ENCODE data around the gene TMEM132D.

DNA sequence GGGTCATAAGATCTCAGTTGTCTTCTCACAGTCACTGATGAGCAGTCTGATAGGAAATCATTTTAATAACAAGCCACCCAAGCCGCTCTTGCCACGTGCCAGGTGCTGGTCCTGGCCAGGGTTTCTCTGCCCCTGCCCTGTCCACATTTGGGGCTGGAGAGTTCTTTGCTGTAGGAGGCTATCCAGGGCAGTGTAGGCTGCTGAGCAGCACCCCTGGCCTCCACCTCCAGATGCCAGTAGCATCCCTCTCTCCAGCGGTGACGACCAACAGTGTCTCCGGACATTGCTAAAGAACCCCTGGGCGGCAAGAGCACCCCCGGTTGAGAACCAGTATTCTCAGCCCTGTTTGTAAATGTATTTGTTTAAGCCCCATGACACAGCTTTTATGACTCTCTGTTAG is 806.9 kb downstream of the TMEM132D start:
- no peak for TF ChIP-seq CTCF (IDR thresholded peaks at IDR 0.05)
- no peak for TF ChIP-seq SIN3A (IDR thresholded peaks at IDR 0.05; ENCODE audit: borderline replicate concordance, insufficient read depth, low read depth, low read length)
- no peak for TF ChIP-seq REST (IDR thresholded peaks at IDR 0.05; ENCODE audit: insufficient read depth in 1 of 2, low read depth in 2 of 2, low read length in 1 of 2)
- no peak for TF ChIP-seq TCF7L2 (IDR thresholded peaks at IDR 0.05; ENCODE audit: low read depth, low read length)
